TTC549 (cell line): ENCODE results near the gene RYR3.

Source experiments
- FAIRE-seq: peaks from 2 replicates; lab custom pipeline; 2012; peaks lifted over from hg19 to GRCh38; lab: Jason Lieb, UNC

The RYR3 gene

GRCh38 chr15:33310481-33311311 is at the start of gene RYR3:
RYR3 (plus strand) TSS chr15:33310967; CDS start chr15:33311046, 79 bp downstream.
- no peak for FAIRE-seq

- FAIRE-seq, result no peak
These were observed 48.5 kb upstream of the RYR3 start for GRCh38 chr15:33262306-33262705.

- FAIRE-seq, result no peak
These were observed 33.1 kb upstream of the RYR3 start for GRCh38 chr15:33277689-33278088.

GRCh38 chr15:33278816-33279612 is 31.8 kb upstream of the RYR3 start:
- FAIRE-seq, result no peak

- FAIRE-seq, result no peak
These were observed 31.1 kb upstream of the RYR3 start for GRCh38 chr15:33279613-33280205.

DNA sequence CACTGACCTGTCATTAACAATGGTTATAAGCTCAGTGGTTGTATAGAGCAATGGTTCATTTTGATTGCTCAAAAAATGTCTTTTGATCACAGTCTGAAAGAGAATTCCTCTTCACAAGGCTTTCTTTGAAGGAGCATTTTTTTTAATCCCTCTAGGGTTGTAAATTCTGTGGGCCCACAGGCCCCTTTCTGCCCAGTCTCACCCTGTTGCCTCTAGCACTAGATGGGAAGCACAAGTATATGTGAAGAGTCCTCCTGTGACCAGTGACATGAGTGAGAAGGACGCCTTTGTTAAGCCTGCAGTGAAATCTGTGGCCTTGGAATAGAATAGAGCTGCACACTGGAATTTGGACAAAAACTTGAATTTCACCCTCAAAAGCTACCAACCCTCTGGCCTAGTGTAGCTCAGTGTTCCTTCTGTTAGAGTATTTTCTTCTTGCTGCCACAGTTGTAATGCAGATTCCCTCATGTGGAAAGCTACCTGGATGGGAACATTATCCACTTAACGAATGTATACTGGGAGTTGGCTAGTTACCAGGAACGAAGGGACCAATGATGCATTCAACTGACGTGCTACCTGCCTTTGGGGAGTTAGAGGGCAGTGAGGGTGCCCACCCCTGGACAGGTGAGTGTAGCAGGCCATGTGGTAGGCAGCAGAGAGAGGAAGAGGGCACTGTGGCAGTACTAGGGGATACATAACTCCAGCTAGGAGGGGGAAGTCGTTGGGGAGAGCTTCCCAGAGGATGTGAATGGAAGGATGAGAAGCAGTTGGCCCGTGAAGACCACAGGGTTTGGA is 28.3 kb upstream of the RYR3 start:
- FAIRE-seq, result no peak

DNA sequence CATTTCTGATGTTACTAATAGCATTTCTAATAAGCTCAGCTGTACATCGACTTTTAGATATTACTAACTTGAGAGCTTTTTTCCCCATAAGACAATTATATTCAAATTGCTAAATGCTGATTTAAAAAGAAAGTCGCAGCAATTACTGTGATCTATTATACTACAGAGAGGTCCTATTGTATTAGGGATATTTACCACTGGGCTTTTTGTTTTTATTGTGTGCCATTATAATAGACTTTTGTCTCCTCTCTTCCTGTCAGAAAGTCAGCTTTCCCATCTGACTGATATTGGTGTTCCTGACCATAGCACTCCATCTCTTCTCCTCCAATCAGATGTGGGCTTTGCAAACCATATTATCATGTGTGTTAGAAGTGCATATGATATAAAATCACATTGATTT is 27.2 kb upstream of the RYR3 start:
- no peak for FAIRE-seq

- FAIRE-seq, result no peak
These were observed 26.4 kb upstream of the RYR3 start for GRCh38 chr15:33284336-33284735.

- FAIRE-seq, result no peak
These were observed 18.0 kb upstream of the RYR3 start for GRCh38 chr15:33292717-33293307.

- no peak for FAIRE-seq
These were observed 16.9 kb upstream of the RYR3 start for GRCh38 chr15:33293713-33294334.

DNA sequence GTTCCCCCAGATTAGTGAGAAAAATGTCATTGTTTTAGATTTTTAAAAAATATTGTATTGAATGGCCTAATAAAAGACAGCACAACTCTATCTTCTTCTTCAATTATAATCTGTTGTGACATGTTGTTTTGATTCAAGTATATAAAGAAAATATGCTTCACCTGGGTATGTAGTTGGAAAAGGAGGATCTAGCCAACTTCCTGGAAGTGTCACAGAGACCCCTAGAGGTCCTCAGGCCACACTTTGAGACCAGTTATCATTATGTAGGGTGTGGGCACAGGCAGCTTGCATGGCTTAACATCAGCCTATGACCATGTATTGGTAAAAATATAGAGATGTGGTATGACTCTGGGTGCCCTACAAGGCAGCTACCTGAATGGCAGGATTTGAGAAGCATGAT is 14.7 kb upstream of the RYR3 start:
- FAIRE-seq, result no peak

- FAIRE-seq, result no peak
These were observed 13.9 kb upstream of the RYR3 start for GRCh38 chr15:33296856-33297255.

DNA sequence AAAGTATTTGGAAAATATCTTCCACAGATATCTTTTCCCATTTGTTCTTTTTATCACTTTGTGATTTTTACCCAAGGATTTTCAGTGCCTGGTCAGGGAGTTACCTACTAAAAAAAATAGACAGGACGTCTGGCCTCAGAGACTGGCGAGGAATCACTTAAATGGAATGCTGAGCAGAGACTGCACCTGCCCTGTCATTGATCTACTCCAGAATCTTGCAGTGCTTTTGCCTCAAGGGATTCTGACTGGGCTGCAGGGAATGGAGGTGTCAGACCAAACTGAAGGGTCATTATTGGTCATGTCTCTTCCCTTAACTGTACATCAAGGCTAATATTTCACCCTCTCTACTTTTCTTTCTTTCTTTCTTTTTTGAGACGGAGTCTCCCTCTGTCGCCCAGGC is 12.1 kb upstream of the RYR3 start:
- FAIRE-seq, result no peak

GRCh38 chr15:33304924-33305323 is 5.8 kb upstream of the RYR3 start:
- FAIRE-seq, result no peak

GRCh38 chr15:33309602-33310276 is 1.0 kb upstream of the RYR3 start:
- FAIRE-seq, result no peak

DNA sequence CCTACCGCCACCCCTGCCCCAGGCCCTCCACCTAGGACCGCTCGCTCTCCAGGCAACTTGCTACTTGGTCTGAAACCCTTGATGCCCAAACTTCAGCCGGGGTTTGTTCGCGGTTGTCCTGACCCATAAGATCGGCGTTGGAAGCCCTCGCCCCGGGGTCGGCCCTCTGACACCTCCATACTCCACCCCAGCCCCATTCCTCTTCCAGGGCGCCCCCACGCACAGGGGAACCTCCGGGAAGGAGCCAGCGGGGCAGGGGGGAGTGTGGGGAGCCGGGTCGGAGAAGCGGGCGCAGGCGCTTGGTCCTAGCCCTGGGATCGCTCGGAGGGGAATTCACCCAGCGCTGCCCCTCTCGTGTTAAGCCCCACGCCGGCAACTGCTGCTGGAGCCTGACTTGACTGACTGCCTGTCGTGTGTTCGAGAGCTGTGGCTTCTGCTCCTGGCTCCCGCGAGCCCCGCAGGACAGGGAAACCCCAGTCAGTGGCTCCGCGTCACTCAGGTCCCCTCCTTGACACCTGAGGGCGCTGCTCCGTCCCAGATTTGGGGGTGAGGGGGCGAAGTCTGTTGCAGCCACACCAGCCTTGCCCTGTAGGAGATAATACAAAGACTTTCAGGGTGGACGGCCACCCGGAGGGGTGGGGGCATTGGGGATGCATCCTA is 675 bp downstream of the RYR3 start:
- no peak for FAIRE-seq

- no peak for FAIRE-seq
These were observed 2.7 kb downstream of the RYR3 start for GRCh38 chr15:33313491-33313890.

- no peak for FAIRE-seq
These were observed 3.3 kb downstream of the RYR3 start for GRCh38 chr15:33314069-33314468.

DNA sequence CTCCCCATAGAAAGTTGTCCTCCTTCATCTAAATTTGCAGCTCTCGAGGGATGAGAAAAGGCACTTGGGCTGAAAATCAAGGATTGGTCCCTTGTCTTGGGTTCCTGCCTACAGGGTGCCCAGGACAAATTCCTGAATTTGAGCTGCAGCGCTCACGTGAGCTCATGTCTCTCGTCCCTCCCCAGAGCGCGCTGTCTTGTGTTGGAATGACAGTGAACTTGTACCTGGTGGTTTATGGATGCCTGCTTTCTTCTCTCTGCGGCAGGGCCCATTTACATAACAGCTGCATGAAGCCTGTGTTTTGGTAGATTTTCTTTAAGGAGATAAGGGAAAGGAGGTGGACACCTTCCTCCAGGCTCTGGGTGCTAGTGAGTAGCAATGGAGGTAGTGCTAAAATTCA is 4.3 kb downstream of the RYR3 start:
- FAIRE-seq, result no peak

DNA sequence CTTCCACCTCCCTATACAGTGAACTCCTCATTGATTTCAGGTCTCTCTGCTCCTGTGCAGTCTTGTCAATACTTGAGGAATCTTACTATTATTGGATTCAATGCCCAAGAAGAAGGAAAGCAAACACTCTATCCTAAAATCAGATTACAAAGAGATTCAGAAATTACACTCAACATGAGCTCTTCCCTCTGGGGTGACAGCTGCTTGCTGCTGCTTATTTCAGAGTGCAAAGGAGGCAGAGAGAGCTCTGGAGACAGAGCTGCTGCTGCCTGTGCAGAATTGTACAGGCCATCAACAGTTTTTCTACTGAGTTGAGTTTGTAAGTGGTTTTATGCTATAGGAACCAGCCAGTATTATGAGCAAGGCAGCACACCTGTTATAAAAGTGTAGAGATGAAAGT is 7.1 kb downstream of the RYR3 start:
- FAIRE-seq, result no peak
